Osteocyte (in vitro differentiated cells): ENCODE results near the gene SEMA6D. TPM values are rescaled to one million over a fixed set of nuclear protein-coding genes. Genes with fewer than 3 reads are reported as not detected.

ENCODE experiments used
- DNase-seq: peaks from one replicate; pipeline ENCODE4 v3.0.0; 2021; ENCODE audit warnings: mixed read lengths; ENCODE audit not compliant: unreplicated experiment; ENCODE audit errors: extremely low spot score
- H3K27ac Mint-ChIP-seq: one replicate; pipeline ENCODE4 v1.8.0; 2021; ENCODE audit warnings: mild to moderate bottlenecking, mixed read lengths; ENCODE audit not compliant: unreplicated experiment
- H3K27me3 Mint-ChIP-seq: one replicate; pipeline ENCODE4 v1.8.0; 2021; ENCODE audit warnings: mixed read lengths; ENCODE audit not compliant: unreplicated experiment
- H3K36me3 Mint-ChIP-seq: one replicate; pipeline ENCODE4 v1.8.0; 2021; ENCODE audit warnings: mixed read lengths; ENCODE audit not compliant: unreplicated experiment
- H3K4me1 Mint-ChIP-seq: one replicate; pipeline ENCODE4 v1.8.0; 2021; ENCODE audit warnings: mixed read lengths; ENCODE audit not compliant: unreplicated experiment
- H3K4me3 Mint-ChIP-seq: one replicate; pipeline ENCODE4 v1.8.0; 2021; ENCODE audit warnings: mild to moderate bottlenecking, moderate library complexity, mixed read lengths; ENCODE audit not compliant: unreplicated experiment
- H3K9me3 Mint-ChIP-seq: one replicate; pipeline ENCODE4 v1.8.0; 2021; ENCODE audit warnings: mixed read lengths; ENCODE audit not compliant: unreplicated experiment
- total RNA-seq: library from RNA; stranded (reverse); gene quantifications from 2 replicates; pipeline ENCODE4 v1.2.1, GENCODE V29; 2021
- TF ChIP-seq, protein P1 (sequence below): fragments of 200-600 bp; sonication (generic); IDR thresholded peaks from 2 replicates; pipeline ENCODE4 v1.5.0; 2021; ENCODE audit warnings: antibody characterized with exemption, mild to moderate bottlenecking, moderate library complexity

Gene SEMA6D
- total RNA-seq, 1 donor from 2014 or later = 11.9 TPM

DNA sequence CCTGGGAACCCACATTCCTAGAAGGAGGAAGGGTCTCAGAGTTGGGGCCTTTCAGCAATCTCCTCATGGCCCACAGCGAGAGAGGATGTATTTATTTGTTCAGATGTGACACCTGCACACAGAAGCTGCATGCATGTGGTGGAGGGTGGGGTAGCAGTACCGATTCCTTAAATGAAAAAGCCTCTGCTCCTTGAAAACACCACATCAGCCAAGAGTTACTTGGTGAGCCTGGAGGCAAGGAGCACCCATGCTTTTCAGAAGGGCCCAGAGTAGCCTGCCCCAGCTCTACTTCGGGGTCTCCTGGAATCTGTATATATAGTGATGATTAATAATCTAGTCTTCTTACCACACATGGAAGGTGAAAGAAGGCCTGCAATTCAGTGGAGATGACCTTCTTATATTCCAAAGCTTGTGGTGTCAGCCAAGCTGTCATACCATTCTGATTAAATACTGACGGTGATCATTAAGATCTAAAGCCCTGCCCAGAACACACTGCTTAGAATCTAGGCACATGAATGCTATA is 33.5 kb downstream of the SEMA6D start:
- Mint-ChIP-seq H3K36me3 (peaks cover 14% of the 10 kb centered on the region), H3K27ac (no peak overlapping the region), H3K9me3 (peaks cover 16% of the 10 kb centered on the region), H3K4me1 (no peaks in the 10 kb centered on the region), H3K27me3 (no peaks in the 10 kb centered on the region), H3K4me3 (no peak overlapping the region)
- TF ChIP-seq, protein P1, sequence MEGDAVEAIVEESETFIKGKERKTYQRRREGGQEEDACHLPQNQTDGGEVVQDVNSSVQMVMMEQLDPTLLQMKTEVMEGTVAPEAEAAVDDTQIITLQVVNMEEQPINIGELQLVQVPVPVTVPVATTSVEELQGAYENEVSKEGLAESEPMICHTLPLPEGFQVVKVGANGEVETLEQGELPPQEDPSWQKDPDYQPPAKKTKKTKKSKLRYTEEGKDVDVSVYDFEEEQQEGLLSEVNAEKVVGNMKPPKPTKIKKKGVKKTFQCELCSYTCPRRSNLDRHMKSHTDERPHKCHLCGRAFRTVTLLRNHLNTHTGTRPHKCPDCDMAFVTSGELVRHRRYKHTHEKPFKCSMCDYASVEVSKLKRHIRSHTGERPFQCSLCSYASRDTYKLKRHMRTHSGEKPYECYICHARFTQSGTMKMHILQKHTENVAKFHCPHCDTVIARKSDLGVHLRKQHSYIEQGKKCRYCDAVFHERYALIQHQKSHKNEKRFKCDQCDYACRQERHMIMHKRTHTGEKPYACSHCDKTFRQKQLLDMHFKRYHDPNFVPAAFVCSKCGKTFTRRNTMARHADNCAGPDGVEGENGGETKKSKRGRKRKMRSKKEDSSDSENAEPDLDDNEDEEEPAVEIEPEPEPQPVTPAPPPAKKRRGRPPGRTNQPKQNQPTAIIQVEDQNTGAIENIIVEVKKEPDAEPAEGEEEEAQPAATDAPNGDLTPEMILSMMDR = no peak
- DNase-seq = no peak

DNA sequence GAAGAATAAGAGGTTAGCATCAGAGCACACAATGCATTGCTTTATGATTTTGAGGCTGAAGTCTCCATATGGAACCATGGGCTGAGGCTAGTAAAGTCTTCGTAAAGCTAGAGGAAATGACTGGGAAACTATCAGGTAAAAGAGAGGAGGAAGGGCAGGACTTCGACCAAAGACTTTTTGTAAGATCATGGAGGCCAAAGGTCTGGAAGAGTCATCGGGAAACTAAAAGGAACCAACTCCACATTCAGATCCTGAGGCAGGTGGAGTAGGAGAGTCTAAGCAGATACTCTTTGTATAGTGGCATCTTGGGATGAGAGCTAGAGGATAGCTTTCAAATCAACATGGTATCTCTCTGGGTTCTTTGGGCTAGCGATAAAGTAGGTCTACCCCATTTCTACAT is 36.3 kb downstream of the SEMA6D start:
- H3K27ac Mint-ChIP-seq = no peak overlapping the region
- DNase-seq = no peak
- TF ChIP-seq, protein P1 = no peak
- H3K9me3 Mint-ChIP-seq = peaks cover 18% of the 10 kb centered on the region
- peaks cover 14% of the 10 kb centered on the region for H3K36me3 Mint-ChIP-seq
- no peak overlapping the region for H3K4me3 Mint-ChIP-seq
- peaks cover 7% of the 10 kb centered on the region for H3K4me1 Mint-ChIP-seq
- H3K27me3 Mint-ChIP-seq = no peaks in the 10 kb centered on the region

DNA sequence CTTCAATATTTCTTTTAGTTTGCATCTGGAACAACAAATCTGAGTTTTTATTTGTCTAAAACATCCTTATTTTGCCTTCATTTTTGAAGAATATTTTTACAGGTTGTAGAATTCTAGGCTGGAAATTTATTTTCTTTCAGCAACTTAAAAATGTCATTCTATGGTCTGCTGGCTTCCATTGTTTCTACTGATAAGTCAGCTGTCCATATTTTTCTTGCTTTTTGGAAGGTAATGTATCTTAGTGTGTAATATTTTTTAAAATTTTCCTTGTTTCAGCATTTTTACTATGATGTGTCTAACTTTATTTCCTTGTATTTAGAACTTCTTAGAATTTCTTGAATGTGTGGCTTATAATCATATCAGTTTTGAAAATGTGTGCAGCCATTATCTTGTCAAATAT is 37.0 kb downstream of the SEMA6D start:
- H3K4me1 Mint-ChIP-seq = peaks cover 7% of the 10 kb centered on the region
- no peaks in the 10 kb centered on the region for H3K27me3 Mint-ChIP-seq
- H3K27ac Mint-ChIP-seq = no peak overlapping the region
- peaks cover 18% of the 10 kb centered on the region for H3K9me3 Mint-ChIP-seq
- no peak overlapping the region for H3K4me3 Mint-ChIP-seq
- H3K36me3 Mint-ChIP-seq = peaks cover 14% of the 10 kb centered on the region
- TF ChIP-seq, protein P1 = no peak
- no peak for DNase-seq

DNA sequence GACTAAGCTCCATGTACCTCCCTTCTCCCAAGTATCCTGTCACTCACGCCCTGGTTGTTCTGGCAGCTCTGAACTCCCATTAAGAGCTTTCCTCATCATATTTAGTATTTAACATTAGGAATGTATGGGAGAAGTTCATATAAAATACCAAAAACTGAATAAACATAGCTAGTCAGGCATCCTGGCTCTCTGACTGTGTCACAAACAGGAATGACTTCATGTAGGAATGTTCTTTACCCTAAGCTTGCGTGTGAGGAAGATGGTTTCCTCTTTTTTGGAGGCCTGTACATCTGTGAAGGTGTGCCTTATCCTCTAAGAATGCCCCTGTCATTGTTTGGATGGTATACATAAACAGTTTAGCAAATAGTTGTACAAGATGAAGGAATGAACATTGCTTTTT is 38.6 kb downstream of the SEMA6D start:
- Mint-ChIP-seq H3K27ac (no peak overlapping the region), H3K4me3 (no peak overlapping the region), H3K27me3 (no peaks in the 10 kb centered on the region), H3K4me1 (peaks cover 7% of the 10 kb centered on the region), H3K9me3 (peaks cover 18% of the 10 kb centered on the region), H3K36me3 (peaks cover 22% of the 10 kb centered on the region)
- TF ChIP-seq, protein P1 = no peak
- DNase-seq = no peak

DNA sequence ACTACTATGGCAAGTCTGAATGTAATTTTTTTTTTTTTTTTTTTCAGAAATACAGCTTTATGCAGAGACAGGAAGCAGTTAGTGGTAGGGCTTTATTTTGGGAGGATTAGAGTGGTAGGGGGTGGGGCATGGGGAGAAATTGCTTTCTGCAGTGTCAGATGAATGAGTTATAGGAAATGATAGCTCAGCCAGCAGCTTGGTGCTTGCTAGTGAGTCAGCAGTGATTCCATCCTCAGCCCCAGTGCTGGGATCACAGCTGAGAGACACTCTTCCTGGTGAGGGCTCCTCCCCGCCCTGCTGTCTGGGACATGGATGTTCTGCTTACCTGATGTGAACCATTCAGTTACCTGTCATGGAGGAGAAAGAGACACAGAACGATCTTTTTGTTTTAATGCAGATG is 39.6 kb downstream of the SEMA6D start:
- H3K27ac Mint-ChIP-seq = peak overlapping the region; percentile 66
- no peak for DNase-seq

More for the DNA sequence above, 39.6 kb downstream of the SEMA6D start:
- Mint-ChIP-seq H3K9me3 (peaks cover 18% of the 10 kb centered on the region), H3K27me3 (no peaks in the 10 kb centered on the region), H3K4me3 (no peak overlapping the region), H3K4me1 (peaks cover 7% of the 10 kb centered on the region), H3K36me3 (peaks cover 28% of the 10 kb centered on the region)
- TF ChIP-seq, protein P1 = no peak
